ENCODE measurements around the gene NUP153.

DNA sequence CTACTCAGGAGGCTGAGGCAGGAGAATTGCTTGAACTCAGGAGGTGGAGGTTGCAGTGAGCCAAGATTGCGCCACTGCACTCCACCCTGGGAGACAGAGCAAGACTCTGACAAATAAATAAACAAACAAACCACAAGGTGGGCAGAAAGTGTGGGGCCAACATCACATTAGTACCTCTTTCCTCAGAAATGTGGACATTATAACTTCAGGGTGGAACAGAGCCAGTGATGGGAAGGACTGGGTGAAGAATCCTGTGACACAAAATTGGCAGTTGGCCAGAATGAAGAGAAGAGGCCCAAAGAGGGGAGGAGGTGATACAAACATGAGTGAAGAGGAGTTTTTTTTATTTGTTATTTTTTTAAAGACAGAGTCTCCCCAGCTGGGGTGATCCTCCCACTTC is 50.6 kb downstream of the NUP153 start:
- TF ChIP-seq, protein P1, sequence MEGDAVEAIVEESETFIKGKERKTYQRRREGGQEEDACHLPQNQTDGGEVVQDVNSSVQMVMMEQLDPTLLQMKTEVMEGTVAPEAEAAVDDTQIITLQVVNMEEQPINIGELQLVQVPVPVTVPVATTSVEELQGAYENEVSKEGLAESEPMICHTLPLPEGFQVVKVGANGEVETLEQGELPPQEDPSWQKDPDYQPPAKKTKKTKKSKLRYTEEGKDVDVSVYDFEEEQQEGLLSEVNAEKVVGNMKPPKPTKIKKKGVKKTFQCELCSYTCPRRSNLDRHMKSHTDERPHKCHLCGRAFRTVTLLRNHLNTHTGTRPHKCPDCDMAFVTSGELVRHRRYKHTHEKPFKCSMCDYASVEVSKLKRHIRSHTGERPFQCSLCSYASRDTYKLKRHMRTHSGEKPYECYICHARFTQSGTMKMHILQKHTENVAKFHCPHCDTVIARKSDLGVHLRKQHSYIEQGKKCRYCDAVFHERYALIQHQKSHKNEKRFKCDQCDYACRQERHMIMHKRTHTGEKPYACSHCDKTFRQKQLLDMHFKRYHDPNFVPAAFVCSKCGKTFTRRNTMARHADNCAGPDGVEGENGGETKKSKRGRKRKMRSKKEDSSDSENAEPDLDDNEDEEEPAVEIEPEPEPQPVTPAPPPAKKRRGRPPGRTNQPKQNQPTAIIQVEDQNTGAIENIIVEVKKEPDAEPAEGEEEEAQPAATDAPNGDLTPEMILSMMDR (IDR thresholded peaks at IDR 0.05), result no peak
- TF ChIP-seq POLR2A (IDR thresholded peaks at IDR 0.05; ENCODE audit: low read length), result no peak
